ENCODE results near the gene SYT15.
"Not testable (repeated sequence)": the region's sequence is repeated elsewhere in the genome, so short reads cannot be mapped to it uniquely, and the experiment has no call there.

GRCh38 chr10:46635364-46635959 is 56.5 kb downstream of the SYT15 start:
- not testable (repeated sequence) for TF ChIP-seq CTCF, POLR2A (IDR thresholded peaks at IDR 0.05)
